GM10266 (cell line): Measurements from ENCODE around the gene FBXW4.

Experiments
- DNase-seq: peaks from one replicate; pipeline ENCODE4 v3.0.0; 2012; ENCODE audit errors: extremely low spot score
- TF ChIP-seq, protein P1 (sequence below): IDR thresholded peaks from 2 replicates; pipeline ENCODE4 v1.5.1; 2012; ENCODE audit warnings: mild to moderate bottlenecking, low read depth; ENCODE audit not compliant: control insufficient read depth, insufficient read depth; ENCODE audit errors: missing control alignments

The FBXW4 gene

DNA sequence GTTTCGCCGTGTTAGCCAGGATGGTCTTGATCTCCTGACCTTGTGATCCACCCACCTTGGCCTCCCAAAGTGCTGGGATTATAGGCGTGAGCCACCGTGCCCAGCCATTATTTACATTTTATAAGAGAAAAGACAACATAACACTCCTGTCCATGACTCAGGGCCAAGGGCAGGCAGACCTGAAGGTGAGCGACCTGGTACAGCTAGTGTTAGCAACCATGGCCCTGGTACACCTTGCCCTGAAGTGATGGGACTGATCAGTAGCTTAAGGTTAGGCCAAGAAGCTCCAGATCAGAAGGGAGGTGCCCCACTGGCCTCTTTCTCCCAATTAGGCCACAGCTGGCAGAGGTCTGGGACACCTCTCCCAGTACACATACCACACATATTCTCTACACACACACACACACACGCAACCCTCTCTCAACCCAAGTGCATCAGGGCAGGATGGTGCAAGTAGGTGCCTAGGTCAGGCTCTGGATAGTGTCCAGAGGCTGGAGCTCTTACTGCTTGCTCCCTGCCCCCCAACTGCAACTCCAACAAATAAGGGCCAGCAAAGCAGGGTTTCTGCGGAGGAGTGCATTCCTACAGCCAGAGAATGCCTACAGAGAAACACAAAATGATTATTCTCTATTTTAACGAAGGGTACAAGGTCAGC, 63.0 kb downstream of the FBXW4 start:
- TF ChIP-seq, protein P1, sequence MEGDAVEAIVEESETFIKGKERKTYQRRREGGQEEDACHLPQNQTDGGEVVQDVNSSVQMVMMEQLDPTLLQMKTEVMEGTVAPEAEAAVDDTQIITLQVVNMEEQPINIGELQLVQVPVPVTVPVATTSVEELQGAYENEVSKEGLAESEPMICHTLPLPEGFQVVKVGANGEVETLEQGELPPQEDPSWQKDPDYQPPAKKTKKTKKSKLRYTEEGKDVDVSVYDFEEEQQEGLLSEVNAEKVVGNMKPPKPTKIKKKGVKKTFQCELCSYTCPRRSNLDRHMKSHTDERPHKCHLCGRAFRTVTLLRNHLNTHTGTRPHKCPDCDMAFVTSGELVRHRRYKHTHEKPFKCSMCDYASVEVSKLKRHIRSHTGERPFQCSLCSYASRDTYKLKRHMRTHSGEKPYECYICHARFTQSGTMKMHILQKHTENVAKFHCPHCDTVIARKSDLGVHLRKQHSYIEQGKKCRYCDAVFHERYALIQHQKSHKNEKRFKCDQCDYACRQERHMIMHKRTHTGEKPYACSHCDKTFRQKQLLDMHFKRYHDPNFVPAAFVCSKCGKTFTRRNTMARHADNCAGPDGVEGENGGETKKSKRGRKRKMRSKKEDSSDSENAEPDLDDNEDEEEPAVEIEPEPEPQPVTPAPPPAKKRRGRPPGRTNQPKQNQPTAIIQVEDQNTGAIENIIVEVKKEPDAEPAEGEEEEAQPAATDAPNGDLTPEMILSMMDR = no peak

DNA sequence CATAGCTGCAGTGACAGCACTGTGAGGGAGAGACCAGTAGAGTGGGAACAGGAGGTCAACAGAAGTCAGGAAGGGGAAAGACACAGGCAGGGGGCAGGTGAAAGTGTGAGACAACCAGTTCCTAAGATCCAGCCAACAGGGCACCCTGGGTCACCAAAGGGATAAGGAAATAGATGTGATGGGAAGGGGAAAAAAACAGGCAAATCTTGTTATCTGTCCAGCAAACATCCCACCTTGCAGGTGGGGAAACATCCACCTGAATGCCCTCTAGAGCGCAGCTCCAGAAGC, 64.4 kb downstream of the FBXW4 start:
- DNase-seq = no peak
- TF ChIP-seq, protein P1 = no peak

More for the DNA sequence above, 63.0 kb downstream of the FBXW4 start:
- no peak for DNase-seq

DNA sequence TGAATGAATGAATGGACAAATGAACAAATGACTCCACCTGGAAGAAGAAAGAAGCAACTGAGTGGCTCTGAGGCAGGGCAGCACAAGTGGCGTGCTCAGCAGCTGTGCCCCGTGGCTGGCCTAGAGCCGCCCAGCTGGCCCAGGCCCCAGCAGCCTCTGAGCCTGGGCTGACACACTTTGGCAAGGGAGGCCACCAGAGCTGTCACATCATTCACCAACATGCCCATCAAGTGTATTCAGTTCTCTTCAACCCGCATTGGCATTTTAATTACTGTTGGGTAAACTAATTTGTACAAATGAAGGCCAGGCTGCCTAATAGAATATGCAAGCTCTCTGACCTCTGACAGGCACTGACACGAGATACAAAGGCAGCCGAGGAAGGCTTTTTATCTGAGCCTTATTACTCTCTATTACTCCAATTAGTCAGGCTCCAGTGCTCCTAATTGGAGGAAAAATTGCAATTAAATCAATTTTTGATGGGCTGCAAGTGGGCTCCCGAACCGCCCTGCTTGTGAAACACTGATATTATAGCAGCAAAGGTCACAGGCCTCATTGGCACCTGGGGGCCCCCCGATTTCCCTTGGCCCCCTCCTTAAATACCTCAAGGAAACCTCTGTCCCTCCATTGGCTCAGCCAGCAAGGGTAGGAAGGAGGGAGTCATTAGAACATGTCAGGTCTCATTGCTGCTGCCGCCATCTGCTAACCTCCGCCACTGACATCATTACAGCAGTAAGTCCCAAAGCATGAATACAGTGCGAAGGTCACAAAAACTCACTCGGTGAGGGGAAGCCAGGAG, 64.9 kb downstream of the FBXW4 start:
- DNase-seq = no peak
- TF ChIP-seq, protein P1 = no peak

DNA sequence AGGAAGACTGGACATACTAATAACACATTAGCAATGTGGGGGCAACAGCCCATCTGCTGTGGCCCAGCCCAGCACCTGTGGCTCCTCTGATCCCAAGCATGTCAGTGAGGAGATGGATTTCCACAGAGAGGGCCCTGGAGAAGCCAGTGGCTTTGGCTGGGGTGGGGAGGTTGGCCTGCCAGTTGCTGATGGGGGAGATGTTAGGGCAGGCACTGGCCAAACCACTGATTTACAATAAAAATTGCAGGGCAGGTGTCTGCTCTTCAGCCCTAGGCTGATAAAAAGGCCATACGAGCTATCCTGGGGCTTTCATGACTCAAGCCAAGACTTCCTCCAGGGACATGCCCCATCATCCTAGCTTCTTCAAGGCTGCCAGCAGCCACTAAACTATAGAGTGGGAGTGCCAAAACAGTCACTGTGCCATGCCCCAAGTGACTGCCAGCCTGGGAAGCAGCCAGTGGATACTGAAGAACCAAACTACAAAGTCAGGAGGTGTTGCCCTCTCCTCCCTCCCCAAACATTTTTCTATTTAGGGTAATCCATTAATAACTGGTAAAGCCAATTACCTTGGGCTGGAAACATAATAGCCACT, 69.1 kb downstream of the FBXW4 start:
- DNase-seq = no peak
- TF ChIP-seq, protein P1 = no peak

DNA sequence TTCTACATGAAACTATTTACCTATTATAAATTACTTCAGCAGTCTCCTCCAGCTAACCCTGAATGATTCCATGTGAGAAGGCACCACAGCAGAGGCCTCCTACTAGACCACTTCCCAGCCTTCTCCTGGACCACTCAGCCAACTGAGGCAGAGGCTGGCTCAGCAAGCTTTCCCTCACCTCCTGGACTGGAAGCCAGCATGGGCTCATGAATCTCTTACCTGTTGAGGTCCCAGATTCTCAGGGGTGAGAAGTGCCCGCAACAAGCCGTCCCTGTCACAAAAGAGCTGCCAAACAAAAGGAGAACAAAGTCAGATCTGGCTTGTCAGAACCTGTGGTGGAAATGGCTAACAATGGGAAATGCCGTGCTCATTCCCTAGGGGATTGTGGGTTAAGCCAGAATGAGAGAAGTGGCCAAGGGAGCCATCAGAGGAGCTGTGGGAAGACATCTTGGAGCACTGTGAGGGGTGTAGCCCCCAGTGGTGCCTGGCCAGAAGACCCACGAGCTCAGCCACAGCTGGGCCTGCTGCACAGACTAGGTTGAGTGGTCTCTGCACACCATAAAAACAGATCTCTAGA, 70.4 kb downstream of the FBXW4 start:
- TF ChIP-seq, protein P1 = no peak
- DNase-seq = no peak

DNA sequence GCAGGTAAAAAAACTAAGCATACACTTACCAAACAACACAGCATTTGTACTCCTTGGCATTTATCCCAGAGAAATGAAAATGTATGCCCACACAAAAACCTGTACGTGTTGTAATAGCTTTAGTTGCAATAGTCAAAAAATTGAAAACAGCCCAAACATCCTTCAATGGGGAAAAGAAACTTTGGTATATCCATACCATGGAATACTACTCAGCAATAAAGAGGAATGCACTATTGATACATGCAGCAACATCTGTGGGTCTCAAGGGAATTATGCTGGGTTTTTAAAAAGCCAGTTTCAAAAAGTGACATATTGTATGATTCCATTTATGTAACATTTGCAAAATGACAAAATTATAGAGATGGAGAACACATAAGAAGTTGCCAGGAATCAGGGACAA, 71.4 kb downstream of the FBXW4 start:
- TF ChIP-seq, protein P1 = no peak
- no peak for DNase-seq
